Activated B cell treated with CpG ODN at 0.5 μM for 24 hours (primary cell): ENCODE results near the gene RUSC2. TPM values are rescaled to one million over a fixed set of nuclear protein-coding genes. Genes with fewer than 3 reads are reported as not detected.
A peak's percentile ranks its signal among the peaks of the same experiment; 100 is the strongest.
"Not testable (repeated sequence)": the region's sequence is repeated elsewhere in the genome, so short reads cannot be mapped to it uniquely, and the experiment has no call there.

ENCODE experiments used
- ATAC-seq: fragments of 200-7000 bp; cut with Tn5 transposase; one replicate; pipeline ENCODE4 v1.10.0; 2021; ENCODE audit warnings: low read depth, mild to moderate bottlenecking, moderate library complexity
- CTCF ChIA-PET: fragments of 350-600 bp; sonication (Branson Sonifier 250); formaldehyde crosslinking; loops from one replicate; lab custom pipeline; 2021; ENCODE audit warnings: antibody characterized with exemption; lab: Charles Lee
- POLR2A ChIA-PET: fragments of 350-600 bp; sonication (Branson Sonifier 250); formaldehyde crosslinking; loops from one replicate; lab custom pipeline; 2021; ENCODE audit warnings: antibody characterized with exemption; lab: Charles Lee
- DNase-seq: peaks from one replicate; pipeline ENCODE4 v3.0.0; 2022
- H3K27ac Mint-ChIP-seq: one replicate; pipeline ENCODE4 v1.8.0; 2020; ENCODE audit warnings: mixed read lengths
- H3K27me3 Mint-ChIP-seq: one replicate; pipeline ENCODE4 v1.8.0; 2021; ENCODE audit warnings: mixed read lengths
- H3K36me3 Mint-ChIP-seq: one replicate; pipeline ENCODE4 v1.8.0; 2021; ENCODE audit warnings: low read depth, mixed read lengths
- H3K4me1 Mint-ChIP-seq: one replicate; pipeline ENCODE4 v1.8.0; 2021; ENCODE audit warnings: mixed read lengths
- H3K4me3 Mint-ChIP-seq: one replicate; pipeline ENCODE4 v1.8.0; 2020; ENCODE audit warnings: mild to moderate bottlenecking, mixed read lengths
- H3K9me3 Mint-ChIP-seq: one replicate; pipeline ENCODE4 v1.8.0; 2020; ENCODE audit warnings: mixed read lengths
- intact Hi-C: fragments of 100-400 bp; cut with micrococcal nuclease; formaldehyde crosslinking; loops from one replicate; pipeline ENCODE4 v1.15.1; 2024
- total RNA-seq: library from RNA; stranded (reverse); gene quantifications from 2 replicates; pipeline ENCODE4 v1.2.3, GENCODE V29; 2022
- TF ChIP-seq, protein P1 (sequence below): fragments of 200-600 bp; IDR thresholded peaks from one replicate; pipeline ENCODE4 v1.8.0; 2022; ENCODE audit warnings: antibody characterized with exemption, mild to moderate bottlenecking

Gene RUSC2
- total RNA-seq, 1 donor from 2014 or later: 0.29 TPM

DNA sequence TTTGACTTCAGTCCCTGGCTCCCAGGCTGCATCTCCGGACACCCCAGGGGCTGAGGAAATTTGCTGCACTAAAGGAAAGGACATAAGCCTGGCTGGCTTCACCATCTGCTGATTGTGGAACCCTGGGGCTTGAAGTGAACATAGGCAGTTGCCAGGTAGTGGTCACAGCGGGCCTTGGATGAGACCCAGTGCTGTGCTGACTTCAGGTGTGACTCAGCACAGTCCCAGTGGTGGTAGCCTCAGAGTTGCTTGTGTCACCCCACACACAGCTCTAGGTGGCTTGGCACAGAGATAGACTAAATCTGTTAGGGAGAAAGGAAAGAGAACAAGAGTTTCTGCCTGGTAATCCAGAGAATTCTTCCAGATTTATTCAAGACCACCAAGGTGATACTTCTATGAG, 36.1 kb upstream of the RUSC2 start:
- CTCF ChIA-PET: no interaction called here
- POLR2A ChIA-PET: no interaction called here
- ATAC-seq: no peak

DNA sequence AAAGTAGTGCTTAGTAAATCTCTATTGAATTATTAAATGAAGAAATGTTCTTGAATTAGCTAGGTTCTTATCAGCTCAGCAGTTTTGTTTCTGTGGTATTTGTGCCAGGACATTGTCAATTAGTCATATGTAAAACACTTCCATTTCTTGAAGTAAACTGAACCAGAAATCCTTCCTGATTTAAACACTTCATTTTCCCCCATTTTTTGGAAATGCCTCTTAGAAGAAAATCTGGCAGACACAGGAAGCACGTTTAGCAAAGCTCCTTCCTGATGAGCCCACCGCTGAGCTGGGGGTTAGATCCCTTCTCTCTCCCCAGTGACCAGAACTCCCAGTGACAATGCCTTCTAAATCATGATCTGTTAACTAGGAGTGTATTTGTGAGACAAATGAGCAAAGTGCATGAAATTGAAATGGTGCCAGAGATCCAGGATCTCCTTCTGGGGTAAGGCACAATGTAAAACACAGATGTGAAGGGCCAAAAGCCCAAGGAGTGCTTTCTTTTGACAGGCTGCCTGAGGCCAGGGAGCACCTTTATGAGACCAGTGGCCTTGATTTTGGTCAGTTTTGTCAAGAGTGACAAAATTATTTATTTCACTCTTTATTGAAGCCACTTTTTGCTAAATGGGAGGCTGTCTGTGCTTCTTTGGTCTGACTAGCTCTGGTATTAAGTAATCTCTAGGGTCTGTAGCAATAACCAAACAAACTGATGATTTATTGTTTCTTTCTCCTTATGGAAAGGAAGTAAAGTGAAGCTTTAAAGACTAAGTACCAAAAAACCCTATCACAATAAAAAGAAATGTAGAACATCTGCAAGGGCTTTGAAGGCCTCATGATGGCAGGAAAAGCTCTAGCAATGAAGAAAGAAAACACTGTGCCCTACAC, 25.5 kb upstream of the RUSC2 start:
- DNase-seq: no peak
- ChIA-PET POLR2A (no interaction called here), CTCF (no interaction called here)
- peaks cover 6% of the 10 kb centered on the region for H3K36me3 Mint-ChIP-seq
- H3K27ac Mint-ChIP-seq: no peak overlapping the region
- ATAC-seq: no peak
- peaks cover 37% of the 10 kb centered on the region for H3K27me3 Mint-ChIP-seq
- H3K4me1 Mint-ChIP-seq: no peaks in the 10 kb centered on the region
- no peak overlapping the region for H3K4me3 Mint-ChIP-seq
- peaks cover 12% of the 10 kb centered on the region for H3K9me3 Mint-ChIP-seq
- intact Hi-C loops: no loop called here
- TF ChIP-seq, protein P1, sequence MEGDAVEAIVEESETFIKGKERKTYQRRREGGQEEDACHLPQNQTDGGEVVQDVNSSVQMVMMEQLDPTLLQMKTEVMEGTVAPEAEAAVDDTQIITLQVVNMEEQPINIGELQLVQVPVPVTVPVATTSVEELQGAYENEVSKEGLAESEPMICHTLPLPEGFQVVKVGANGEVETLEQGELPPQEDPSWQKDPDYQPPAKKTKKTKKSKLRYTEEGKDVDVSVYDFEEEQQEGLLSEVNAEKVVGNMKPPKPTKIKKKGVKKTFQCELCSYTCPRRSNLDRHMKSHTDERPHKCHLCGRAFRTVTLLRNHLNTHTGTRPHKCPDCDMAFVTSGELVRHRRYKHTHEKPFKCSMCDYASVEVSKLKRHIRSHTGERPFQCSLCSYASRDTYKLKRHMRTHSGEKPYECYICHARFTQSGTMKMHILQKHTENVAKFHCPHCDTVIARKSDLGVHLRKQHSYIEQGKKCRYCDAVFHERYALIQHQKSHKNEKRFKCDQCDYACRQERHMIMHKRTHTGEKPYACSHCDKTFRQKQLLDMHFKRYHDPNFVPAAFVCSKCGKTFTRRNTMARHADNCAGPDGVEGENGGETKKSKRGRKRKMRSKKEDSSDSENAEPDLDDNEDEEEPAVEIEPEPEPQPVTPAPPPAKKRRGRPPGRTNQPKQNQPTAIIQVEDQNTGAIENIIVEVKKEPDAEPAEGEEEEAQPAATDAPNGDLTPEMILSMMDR: no peak

More for the DNA sequence above, 36.1 kb upstream of the RUSC2 start:
- H3K27me3 Mint-ChIP-seq: peaks cover 33% of the 10 kb centered on the region
- H3K36me3 Mint-ChIP-seq: no peaks in the 10 kb centered on the region
- DNase-seq: no peak
- intact Hi-C loops: no loop called here
- no peaks in the 10 kb centered on the region for H3K4me1 Mint-ChIP-seq
- no peak overlapping the region for H3K27ac Mint-ChIP-seq
- peaks cover 11% of the 10 kb centered on the region for H3K9me3 Mint-ChIP-seq
- TF ChIP-seq, protein P1: no peak
- no peak overlapping the region for H3K4me3 Mint-ChIP-seq

DNA sequence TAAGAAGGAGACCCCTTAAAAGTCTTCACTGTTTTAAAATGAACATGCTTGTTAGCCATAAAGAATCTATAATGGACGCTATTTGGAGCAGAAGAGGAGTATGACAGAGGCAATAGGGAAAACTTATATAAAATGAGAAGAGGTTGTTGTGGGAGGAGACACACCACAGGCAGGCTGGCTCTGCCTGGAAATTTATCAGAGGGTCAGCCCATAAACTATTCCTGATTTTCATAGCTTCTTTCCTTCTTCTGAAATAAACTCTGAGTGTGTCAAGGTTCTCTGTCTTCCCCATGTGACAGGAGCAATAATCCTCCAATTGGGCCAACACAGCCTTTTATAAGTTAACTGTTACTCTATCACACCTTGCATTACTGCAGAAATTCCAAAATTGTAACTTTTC, 19.6 kb upstream of the RUSC2 start:
- no peaks in the 10 kb centered on the region for H3K4me1 Mint-ChIP-seq
- no peak overlapping the region for H3K4me3 Mint-ChIP-seq
- intact Hi-C loops: no loop called here
- no peak overlapping the region for H3K27ac Mint-ChIP-seq
- H3K27me3 Mint-ChIP-seq: peaks cover 24% of the 10 kb centered on the region
- DNase-seq: no peak
- ChIA-PET CTCF (no interaction called here), POLR2A (no interaction called here)
- no peak for ATAC-seq
- no peaks in the 10 kb centered on the region for H3K9me3 Mint-ChIP-seq
- TF ChIP-seq, protein P1: no peak
- no peaks in the 10 kb centered on the region for H3K36me3 Mint-ChIP-seq

DNA sequence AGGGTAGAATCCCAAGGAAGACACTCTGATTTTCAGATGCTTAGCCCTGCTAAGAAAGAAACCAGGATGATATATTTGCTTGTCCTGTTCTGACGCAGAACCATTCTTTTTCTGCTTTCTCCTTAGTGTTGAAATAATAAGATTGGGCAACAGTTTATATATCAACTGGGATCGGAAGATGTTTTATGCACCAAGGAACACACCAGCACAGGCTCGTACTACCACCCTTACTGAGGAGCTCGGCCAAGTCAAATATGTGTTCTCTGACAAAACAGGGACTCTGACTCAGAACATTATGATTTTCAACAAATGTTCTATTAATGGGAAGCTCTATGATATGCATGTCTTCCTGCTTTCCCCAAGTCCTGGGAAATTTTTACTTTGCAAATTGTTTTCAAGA, 19.0 kb upstream of the RUSC2 start:
- Mint-ChIP-seq H3K4me1 (no peaks in the 10 kb centered on the region), H3K27ac (no peak overlapping the region), H3K9me3 (no peaks in the 10 kb centered on the region), H3K4me3 (no peak overlapping the region), H3K36me3 (no peaks in the 10 kb centered on the region), H3K27me3 (peaks cover 22% of the 10 kb centered on the region)
- TF ChIP-seq, protein P1: no peak
- POLR2A ChIA-PET: no interaction called here
- no peak for DNase-seq
- CTCF ChIA-PET: interaction anchor here (1.2 kb wide), 1 partner anchor 571 kb away, joined by 3 read pairs; no protein-coding TSS in a partner anchor
- no peak for ATAC-seq
- intact Hi-C loops: no loop called here

DNA sequence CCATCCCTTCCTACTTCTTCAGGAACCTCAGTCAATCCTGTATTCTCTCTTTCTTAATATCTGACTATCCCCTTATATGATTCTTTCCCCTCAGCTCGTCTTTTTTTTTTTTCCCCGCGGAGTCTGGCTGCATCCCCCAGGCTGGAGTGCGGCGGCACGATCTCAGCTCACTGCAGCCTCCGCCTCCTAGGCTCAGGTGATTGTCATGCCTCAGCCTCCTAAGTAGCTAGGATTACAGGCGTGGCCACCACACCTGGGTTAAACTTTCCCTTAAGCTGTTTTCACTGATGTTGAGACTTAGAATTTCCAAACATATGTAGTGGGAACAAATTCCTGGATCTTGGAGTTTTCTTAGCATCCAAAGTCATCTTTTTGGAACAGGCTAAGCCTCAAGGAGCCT, 13.3 kb upstream of the RUSC2 start:
- no peaks in the 10 kb centered on the region for H3K9me3 Mint-ChIP-seq
- H3K27me3 Mint-ChIP-seq: peaks cover 15% of the 10 kb centered on the region
- no peaks in the 10 kb centered on the region for H3K4me1 Mint-ChIP-seq
- ChIA-PET CTCF (interaction anchor here (0.8 to 4.3 kb wide), 4 partner anchors 360 to 716 kb away, joined by 3 to 42 read pairs (median 12); partner anchors contain the start of gene ATOSB), POLR2A (no interaction called here)
- H3K4me3 Mint-ChIP-seq: no peak overlapping the region
- no peaks in the 10 kb centered on the region for H3K36me3 Mint-ChIP-seq
- intact Hi-C loops: loop anchor here (5.0 kb wide), 2 partner anchors 714 to 864 kb away; partner anchors contain the start of gene RPP25L
- TF ChIP-seq, protein P1: no peak
- no peak for ATAC-seq
- no peak for DNase-seq
- H3K27ac Mint-ChIP-seq: no peak overlapping the region

DNA sequence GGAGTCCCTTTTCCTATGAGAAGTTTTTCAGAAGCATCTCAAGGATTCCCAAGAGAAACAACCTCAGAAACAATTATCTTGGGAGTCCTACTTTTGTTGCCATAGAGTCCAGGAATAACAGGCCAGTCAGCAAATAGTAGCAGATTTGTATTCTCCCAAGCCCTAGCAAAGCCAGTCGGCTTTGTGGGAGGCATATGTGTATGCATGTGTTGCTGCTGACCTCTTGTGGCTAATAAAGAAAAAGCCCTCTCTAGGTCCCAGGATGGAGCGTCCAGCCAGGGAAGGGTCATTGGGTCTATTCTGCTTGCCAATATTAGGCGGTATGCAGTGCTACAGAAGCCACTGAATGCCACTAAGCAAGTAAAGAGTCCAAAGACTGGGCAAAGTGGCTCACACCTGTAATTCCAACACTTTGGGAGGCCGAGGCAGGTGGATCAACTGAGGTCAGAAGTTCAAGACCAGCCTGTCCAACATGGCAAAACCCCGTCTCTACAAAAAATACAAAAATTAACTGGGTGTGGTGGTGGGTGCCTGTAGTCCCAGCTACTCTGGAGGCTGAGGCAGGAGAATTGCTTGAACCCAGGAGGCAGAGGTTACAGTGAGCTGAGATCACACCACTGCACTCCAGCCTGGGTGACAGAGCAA, 12.6 kb upstream of the RUSC2 start:
- not testable (repeated sequence) for H3K9me3 Mint-ChIP-seq, DNase-seq, H3K27ac Mint-ChIP-seq, H3K4me3 Mint-ChIP-seq, H3K36me3 Mint-ChIP-seq, H3K4me1 Mint-ChIP-seq
- CTCF ChIA-PET: interaction anchor here (1.5 to 4.3 kb wide), 3 partner anchors 218 to 578 kb away, joined by 4 to 42 read pairs (median 20); partner anchors contain the start of gene ATOSB
- POLR2A ChIA-PET: interaction anchor here (0.7 kb wide), 1 partner anchor 818 kb away, joined by 3 read pairs; no protein-coding TSS in a partner anchor
- H3K27me3 Mint-ChIP-seq: peaks cover 15% of the 10 kb centered on the region
- peak; percentile 68 for ATAC-seq
- intact Hi-C loops: loop anchor here (1.0 to 5.0 kb wide), 6 partner anchors 361 to 865 kb away; partner anchors contain the start of genes PIGO and RPP25L
